ENCODE data around the gene SFT2D1.

DNA sequence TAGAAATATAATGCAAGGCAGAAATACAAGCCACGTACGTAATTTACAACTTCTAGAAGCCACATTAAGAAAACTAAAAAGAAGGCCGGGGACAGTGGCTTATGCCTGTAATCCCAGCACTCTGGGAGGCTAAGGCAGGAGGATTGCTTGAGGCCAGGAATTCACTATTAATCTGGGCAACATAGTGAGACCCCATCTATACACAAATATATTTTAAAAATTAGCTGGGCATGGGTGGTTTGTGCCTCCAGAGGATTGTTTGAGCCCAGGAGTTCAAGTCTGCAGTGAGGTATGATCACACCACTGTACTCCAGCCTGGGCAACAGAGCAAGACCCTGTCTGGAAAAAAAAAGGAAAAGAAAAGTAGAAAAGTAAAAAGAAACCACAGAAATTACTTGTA, 28.1 kb upstream of the SFT2D1 start:
- TF ChIP-seq, protein P1, sequence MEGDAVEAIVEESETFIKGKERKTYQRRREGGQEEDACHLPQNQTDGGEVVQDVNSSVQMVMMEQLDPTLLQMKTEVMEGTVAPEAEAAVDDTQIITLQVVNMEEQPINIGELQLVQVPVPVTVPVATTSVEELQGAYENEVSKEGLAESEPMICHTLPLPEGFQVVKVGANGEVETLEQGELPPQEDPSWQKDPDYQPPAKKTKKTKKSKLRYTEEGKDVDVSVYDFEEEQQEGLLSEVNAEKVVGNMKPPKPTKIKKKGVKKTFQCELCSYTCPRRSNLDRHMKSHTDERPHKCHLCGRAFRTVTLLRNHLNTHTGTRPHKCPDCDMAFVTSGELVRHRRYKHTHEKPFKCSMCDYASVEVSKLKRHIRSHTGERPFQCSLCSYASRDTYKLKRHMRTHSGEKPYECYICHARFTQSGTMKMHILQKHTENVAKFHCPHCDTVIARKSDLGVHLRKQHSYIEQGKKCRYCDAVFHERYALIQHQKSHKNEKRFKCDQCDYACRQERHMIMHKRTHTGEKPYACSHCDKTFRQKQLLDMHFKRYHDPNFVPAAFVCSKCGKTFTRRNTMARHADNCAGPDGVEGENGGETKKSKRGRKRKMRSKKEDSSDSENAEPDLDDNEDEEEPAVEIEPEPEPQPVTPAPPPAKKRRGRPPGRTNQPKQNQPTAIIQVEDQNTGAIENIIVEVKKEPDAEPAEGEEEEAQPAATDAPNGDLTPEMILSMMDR (conservative IDR thresholded peaks at IDR 0.05; ENCODE audit: low read depth, low read length), result no peak
- no peak for TF ChIP-seq POLR2A (IDR thresholded peaks at IDR 0.05; ENCODE audit: low read depth, low read length)
- no peak for TF ChIP-seq FOS (IDR thresholded peaks at IDR 0.05; ENCODE audit: low read depth, low read length)
- no peak for TF ChIP-seq MAFK (IDR thresholded peaks at IDR 0.05; ENCODE audit: low read depth, low read length)
- TF ChIP-seq MXI1 (IDR thresholded peaks at IDR 0.05; ENCODE audit: borderline replicate concordance, low read depth, low read length), result no peak
- TF ChIP-seq CHD1 (IDR thresholded peaks at IDR 0.05; ENCODE audit: low read depth, low read length), result no peak
- no peak for TF ChIP-seq RAD21 (IDR thresholded peaks at IDR 0.05; ENCODE audit: low read length)
- TF ChIP-seq BHLHE40 (IDR thresholded peaks at IDR 0.05; ENCODE audit: low read depth, low read length), result no peak
- TF ChIP-seq, protein P2, sequence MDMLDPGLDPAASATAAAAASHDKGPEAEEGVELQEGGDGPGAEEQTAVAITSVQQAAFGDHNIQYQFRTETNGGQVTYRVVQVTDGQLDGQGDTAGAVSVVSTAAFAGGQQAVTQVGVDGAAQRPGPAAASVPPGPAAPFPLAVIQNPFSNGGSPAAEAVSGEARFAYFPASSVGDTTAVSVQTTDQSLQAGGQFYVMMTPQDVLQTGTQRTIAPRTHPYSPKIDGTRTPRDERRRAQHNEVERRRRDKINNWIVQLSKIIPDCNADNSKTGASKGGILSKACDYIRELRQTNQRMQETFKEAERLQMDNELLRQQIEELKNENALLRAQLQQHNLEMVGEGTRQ (IDR thresholded peaks at IDR 0.05; ENCODE audit: low read depth, low read length), result no peak
